Measurements from ENCODE around the gene FAM193A. TPM values are rescaled to one million over a fixed set of nuclear protein-coding genes. Genes with fewer than 3 reads are reported as not detected.

The FAM193A gene
- total RNA-seq, 2 donors from 2014 or later: 14.6 to 17.0 TPM

DNA sequence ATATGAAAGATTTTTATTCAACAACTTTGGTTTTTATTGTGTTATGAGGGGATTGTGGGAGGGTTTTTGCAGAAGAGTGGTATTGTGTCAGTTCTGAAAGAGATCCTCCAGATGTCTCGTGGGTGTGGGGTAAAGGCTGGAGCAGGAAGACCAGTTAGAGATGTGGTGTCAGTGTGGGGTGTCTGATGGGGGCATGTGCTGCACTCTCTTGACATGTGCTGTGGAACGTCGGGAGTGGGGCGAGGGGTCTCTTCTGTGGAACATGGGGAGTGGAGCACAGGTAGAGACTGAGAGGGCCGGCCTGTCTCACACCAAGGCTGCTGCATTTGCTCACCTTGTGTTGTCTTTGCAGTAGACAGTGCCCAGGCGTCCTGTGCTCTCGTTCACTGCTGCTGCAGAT lies 37.6 kb downstream of the FAM193A start:
- Histone ChIP-seq H3K4me3 (no peak overlapping the region), H3K4me1 (peaks cover 0 to 23% of the 10 kb centered on the region in 2 donors), H3K9me3 (no peaks in the 10 kb centered on the region), H3K27me3 (no peaks in the 10 kb centered on the region), H3K36me3 (no peaks in the 10 kb centered on the region), H3K27ac (no peak overlapping the region)
- TF ChIP-seq CTCF (IDR thresholded peaks at IDR 0.05): no peak
- DNase-seq (ENCODE audit: low spot score): no peak

DNA sequence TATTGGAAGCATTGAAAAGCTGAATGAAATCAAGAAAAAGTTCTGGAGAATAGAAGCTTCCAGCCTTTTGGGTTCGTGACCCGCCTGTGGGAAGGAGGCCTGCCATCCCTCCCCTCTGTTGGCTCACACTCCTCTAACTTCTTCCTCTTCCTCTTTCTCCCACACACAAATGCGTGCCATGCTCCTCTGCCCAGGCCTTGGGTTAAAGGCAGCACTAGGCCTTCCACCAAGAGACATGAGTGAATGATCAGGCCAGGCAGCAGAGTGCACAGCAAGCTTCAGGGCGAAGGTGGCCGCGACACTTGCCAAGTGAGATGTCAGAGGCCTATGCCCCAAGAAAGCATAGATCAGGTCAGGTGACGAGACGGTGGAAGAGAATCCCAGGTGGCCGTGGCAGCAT lies 38.4 kb downstream of the FAM193A start:
- Histone ChIP-seq H3K36me3 (no peaks in the 10 kb centered on the region), H3K27me3 (no peaks in the 10 kb centered on the region), H3K4me1 (peaks cover 0 to 23% of the 10 kb centered on the region in 2 donors), H3K27ac (no peak overlapping the region), H3K9me3 (no peaks in the 10 kb centered on the region), H3K4me3 (no peak overlapping the region)
- DNase-seq (ENCODE audit: low spot score): no peak
- no peak for TF ChIP-seq CTCF (IDR thresholded peaks at IDR 0.05)

DNA sequence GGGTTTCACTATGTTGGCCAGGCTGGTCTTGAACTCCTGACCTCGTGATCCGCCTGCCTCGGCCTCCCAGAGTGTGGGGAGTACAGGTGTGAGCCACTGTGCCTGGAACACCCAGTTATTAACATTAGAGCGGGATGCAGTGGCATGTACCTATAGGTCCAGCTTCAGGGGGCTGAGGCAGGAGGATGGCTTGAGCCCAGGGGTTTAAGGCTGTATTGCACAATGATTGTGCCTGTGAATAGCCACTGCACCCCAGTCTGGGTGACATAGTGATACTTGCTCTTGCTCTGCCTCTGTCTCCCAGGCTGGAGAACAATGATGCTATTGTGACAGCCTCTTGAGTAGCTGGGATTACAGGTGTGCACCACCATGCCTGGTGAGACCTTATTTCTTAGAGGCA lies 39.8 kb downstream of the FAM193A start:
- no peak overlapping the region for H3K4me3 ChIP-seq
- H3K27ac ChIP-seq: no peak overlapping the region
- no peaks in the 10 kb centered on the region for H3K27me3 ChIP-seq
- H3K9me3 ChIP-seq: no peaks in the 10 kb centered on the region
- TF ChIP-seq CTCF (IDR thresholded peaks at IDR 0.05): no peak
- no peaks in the 10 kb centered on the region for H3K36me3 ChIP-seq
- DNase-seq (ENCODE audit: low spot score): no peak
- H3K4me1 ChIP-seq: peaks cover 0 to 13% of the 10 kb centered on the region in 2 donors

GRCh38 chr4:2578106-2578505 lies 41.7 kb downstream of the FAM193A start:
- no peak overlapping the region for H3K4me3 ChIP-seq
- H3K27me3 ChIP-seq: no peaks in the 10 kb centered on the region
- peaks cover 0 to 7% of the 10 kb centered on the region in 2 donors for H3K4me1 ChIP-seq
- no peak for TF ChIP-seq CTCF (IDR thresholded peaks at IDR 0.05)
- no peak for DNase-seq (ENCODE audit: low spot score)
- no peak overlapping the region for H3K27ac ChIP-seq
- no peaks in the 10 kb centered on the region for H3K9me3 ChIP-seq
- no peaks in the 10 kb centered on the region for H3K36me3 ChIP-seq

DNA sequence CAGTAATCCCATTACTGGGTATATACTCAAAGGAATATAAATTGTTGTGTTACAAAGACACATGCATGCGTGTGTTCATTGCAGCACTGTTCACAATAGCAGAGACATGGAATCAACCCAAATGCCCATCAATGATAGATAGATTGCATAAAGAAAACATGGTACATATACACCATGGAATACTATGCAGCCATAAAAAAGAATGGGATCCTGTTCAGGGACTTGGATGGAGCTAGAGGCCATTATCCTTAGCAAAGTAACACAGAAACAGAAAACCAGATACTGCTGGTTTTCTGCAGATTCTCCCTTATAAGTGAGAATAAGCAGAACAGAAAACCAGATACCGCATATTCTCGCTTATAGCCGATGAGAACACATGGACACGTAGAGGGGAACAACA lies 43.5 kb downstream of the FAM193A start:
- Histone ChIP-seq H3K9me3 (no peaks in the 10 kb centered on the region), H3K27me3 (no peaks in the 10 kb centered on the region), H3K4me3 (no peak overlapping the region), H3K4me1 (peaks cover 0 to 16% of the 10 kb centered on the region in 2 donors), H3K36me3 (no peaks in the 10 kb centered on the region), H3K27ac (no peak overlapping the region)
- DNase-seq (ENCODE audit: low spot score): no peak
- no peak for TF ChIP-seq CTCF (IDR thresholded peaks at IDR 0.05)

- Histone ChIP-seq H3K36me3 (no peaks in the 10 kb centered on the region), H3K9me3 (no peaks in the 10 kb centered on the region), H3K27me3 (no peaks in the 10 kb centered on the region), H3K4me1 (peaks cover 0 to 32% of the 10 kb centered on the region in 2 donors), H3K4me3 (no peak overlapping the region), H3K27ac (no peak overlapping the region)
- TF ChIP-seq CTCF (IDR thresholded peaks at IDR 0.05): no peak
- DNase-seq (ENCODE audit: low spot score): no peak
Measured at GRCh38 chr4:2583092-2583491, 46.6 kb downstream of the FAM193A start.
